NOMO-1 (cell line): ENCODE results near the gene CTRL.
"Not testable (repeated sequence)": the region's sequence is repeated elsewhere in the genome, so short reads cannot be mapped to it uniquely, and the experiment has no call there.

ENCODE experiments used
- DNase-seq, 2 experiments: peaks; one replicate each; lab custom pipeline; 2025; ENCODE audit not compliant: unreplicated experiment in 2 of 2; lab: John Stamatoyannopoulos, UW

The CTRL gene

DNA sequence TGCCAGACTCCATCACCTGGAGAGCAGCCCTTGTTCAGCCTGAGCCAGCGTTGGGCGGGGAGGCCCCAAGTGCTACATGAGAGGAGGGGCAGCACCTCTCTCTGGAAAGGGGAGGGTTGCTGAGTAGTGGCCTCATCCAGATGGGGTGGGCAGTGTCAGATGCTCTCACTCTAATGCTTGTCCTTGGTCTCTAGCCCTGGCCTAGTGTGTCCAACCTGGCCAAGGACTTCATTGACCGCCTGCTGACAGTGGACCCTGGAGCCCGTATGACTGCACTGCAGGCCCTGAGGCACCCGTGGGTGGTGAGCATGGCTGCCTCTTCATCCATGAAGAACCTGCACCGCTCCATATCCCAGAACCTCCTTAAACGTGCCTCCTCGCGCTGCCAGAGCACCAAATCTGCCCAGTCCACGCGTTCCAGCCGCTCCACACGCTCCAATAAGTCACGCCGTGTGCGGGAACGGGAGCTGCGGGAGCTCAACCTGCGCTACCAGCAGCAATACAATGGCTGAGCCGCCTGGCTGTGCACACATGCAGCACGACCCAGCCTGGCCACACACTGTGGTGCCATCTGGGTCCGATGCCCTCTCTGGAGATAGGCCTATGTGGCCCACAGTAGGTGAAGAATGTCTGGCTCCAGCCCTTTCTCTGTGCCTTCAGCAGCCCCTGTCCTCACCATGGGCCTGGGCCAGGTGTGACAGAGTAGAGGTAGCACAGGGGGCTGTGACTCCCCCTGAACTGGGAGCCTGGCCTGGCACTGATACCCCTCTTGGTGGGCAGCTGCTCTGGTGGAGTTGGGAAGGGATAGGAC is 4.3 kb downstream of the CTRL start:
- DNase-seq = no peak

DNA sequence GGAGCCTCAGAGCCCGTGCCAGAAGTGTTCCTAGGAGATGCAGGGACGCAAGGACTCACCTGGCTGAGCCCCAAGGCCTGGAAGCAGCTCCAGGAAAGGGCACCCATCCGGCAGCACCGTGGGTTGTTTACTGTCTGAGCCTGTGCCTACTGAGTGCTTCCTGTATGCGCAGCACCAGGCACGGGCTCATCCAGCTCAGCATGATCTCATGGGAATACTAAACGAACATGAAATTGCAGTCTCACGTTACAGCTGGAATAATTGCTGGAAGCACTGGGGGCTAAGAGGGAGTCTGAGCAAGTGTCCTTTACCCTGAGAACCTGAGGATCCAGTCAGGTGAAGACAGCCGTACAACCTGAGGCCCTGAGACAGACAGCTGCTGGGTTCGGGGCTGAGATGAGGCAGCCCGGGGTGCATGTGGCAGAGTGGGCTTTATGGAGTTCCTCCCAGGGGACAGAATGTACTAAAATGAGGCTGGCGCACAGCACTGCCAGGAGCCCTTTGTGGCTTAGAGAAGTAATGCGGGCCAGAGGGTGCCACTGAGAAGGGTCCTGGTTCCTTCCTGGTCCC is 5.4 kb downstream of the CTRL start:
- no peak for DNase-seq

DNA sequence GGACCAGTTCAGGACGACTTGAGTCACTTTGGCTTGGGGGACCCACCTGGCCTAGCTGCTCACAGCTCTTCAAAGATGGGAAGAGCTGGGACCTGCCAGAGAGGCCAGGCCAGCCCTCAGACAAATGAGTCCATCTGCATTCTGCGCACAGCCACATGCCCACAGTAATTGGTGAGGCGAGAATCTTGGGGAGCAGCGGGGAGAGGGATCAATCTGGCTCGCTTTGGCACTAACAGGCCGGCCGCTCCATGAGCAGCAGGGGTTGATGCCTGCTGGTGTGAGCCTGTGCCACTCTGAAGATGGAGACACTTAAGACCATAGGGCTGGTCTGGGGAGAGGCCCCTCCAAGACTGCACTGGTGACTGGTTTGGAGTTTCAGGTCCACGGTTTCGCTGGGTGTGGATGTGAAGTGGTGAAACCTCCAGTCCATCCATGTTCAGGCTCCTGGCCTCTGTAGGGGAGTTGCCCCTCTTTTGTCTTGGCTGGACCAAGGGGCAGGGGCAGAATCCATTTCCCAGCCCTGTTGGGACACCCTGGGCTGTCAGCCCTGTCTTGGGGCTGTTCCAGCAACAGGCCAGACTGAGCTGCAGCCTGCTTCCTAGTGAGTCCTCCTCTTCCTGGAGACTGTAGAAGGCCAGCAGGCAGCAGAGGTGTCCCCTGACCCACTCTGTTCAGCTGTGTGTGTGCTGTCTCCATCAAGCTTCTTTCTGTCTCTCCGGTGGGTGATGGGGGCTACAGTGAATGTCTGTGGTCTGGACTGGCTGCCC is 7.3 kb downstream of the CTRL start:
- DNase-seq = no peak

DNA sequence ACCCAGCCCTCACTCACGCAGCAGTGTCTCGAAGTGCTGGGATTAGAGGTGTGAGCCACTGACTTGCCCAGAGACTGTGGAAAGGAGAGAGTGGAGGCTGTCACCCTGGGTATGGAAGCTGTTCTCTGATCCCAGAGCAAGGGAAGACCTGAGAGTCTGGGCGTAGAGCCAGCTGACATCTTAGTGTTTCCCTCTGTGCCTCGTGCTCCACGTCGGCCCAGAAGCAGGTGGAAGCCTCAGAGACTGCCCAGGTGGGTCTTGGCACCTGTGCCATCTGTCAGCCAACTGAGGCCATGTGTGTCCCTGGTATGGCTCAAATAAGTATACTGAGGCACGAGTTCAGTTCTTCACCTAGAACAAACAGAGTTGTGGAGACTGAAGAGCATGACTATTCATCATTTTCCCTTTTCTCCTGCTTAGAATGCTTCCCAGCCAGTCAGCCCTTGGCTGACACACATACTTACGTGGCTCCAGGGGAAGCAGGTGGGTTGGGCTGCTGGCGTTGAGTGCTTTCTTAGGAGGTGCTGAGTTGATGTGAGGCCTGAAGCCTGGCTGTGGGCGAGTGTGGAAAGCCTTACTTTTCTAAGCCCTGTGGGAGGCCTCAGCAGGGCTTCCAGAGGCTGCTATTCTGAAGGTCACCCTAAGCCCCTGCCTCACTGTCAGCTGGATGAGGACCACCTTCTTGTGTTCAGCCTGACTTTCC is 8.1 kb downstream of the CTRL start:
- no peak for DNase-seq

GRCh38 chr16:67922740-67923139 is 8.9 kb downstream of the CTRL start:
- no peak for DNase-seq

DNA sequence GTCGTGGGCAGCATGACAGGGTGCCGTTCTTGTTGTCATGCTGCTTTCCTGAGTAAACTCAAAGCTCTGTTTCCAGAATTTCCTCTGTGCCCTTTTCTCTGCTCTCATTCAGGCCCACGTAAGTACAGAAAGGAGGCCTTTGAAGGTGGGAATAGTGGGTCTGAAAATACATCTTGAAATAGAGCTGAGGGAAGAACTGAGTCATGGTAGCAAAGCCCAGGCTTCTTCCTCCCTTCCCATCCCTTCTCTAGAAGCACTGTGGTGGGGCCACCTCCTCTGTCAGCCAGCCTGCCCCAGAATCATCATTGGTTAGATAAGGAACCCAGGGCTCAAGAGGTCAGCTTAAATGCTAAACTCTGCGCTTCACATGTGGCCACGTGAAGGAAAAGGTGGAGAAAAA is 9.4 kb downstream of the CTRL start:
- no peak for DNase-seq

DNA sequence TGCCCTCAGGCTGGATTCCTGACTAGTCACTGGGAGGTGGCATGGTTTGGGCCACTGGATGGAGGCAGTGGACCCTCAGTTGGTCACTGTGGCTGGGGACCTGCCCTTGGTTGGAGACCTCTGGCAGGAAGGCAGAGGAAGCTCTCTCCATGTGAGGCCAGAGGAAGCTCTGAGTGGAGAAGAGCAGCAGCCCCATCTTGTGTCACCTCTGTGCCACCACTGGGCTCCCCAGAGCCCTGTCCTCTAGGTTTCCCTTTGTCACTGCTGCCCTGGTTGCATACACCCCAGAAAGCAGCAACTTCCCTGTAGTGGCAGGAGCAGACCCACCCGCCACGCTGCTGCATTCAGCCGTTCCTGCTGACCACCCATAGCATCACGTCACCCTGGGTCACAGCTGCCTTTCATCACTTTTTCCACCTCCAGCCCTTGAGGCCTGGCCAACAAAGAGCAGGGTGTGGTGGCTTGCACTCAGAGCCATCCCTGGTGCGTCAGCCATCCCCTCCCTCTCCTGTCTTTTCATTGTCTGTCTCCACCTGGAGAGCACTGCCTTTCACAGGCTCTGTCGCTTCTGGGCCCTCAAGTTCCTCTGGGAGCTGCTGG is 11.9 kb downstream of the CTRL start:
- DNase-seq = no peak

- DNase-seq = no peak
These were observed 13.8 kb downstream of the CTRL start for GRCh38 chr16:67917852-67918236.

- no peak for DNase-seq
These were observed 14.4 kb downstream of the CTRL start for GRCh38 chr16:67917140-67917851.

DNA sequence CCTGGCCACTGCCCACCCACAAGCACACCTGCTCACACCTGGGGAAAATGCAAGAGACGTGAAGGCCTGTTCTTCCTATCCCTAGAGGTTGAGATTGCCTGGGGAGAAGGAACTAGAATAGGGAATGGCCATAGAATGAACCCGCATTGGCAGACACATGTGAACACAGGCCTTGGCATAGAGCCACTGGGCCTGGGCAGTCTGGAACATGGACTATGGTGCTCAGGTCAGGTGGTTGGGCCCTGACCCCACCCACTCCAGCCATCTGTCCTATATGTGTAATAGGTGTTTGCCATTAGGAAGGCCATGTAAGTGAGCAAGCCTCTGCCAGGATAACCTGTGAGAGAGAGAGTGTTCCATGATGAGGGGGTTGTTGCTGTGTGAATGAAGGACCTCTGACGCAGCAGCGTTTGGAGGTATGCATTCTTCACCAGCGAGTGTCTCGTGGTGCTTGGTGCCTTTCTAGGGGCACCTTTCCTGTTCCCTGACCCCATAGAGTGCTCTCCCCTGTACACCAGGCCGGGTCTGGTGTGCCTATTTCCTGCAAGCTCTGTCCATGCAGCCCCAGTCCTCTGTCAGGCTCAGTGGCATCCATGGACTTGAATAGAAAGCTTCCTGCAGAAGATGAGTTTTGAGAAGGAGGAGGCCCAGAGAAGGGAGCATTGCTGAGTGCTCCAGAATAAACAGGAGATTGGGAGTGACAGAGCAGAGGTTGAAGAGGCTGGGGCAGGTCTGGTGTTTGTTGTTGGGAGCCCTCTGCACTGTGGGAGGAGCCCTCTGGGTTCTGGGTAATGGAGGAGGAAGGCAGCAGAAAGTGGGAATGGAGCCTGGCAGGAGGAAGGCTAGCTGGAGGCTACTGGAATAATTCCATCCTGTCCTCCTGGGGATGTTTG is 15.6 kb downstream of the CTRL start:
- no peak for DNase-seq

- DNase-seq = not testable (repeated sequence)
These were observed 16.2 kb downstream of the CTRL start for GRCh38 chr16:67915496-67915769.

DNA sequence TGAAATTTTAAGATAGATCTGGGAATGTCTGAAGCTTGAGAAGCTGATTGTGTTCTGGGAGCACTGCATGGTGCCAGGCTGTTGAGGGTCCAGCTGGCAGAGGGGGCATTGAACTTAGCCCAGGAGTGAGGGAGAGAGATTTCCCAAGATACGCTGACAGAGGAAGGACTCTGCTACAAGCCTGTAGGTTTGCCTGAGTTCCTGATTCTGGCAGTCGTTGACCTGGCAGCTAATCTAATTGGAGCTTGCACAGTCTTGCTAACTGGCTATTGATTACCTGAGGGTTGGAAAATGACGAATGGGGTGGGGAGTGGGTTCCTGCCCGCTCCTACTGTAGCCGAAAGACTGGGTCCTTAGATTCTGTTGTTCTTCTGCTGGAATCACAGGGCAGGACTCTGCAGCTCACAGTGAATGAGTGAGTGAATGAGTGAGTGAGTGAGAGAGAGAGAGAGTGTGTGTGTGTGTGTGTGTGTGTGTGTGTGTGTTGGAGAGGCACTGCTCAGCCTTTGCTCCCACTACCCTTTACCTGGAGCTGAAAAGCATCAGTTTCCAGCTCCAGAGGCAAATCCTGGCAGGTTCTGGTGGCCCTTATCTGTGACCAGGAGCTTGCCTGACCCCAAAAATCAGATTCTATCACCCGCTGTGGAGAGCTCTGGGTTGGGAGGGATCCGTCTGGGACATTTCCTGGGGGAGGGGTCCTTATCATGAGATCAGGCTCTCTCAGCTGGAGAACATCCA is 16.7 kb downstream of the CTRL start:
- no peak for DNase-seq

GRCh38 chr16:67910158-67910557 is 21.5 kb downstream of the CTRL start:
- DNase-seq = no peak

GRCh38 chr16:67909056-67909742 is 22.5 kb downstream of the CTRL start:
- no peak for DNase-seq

DNA sequence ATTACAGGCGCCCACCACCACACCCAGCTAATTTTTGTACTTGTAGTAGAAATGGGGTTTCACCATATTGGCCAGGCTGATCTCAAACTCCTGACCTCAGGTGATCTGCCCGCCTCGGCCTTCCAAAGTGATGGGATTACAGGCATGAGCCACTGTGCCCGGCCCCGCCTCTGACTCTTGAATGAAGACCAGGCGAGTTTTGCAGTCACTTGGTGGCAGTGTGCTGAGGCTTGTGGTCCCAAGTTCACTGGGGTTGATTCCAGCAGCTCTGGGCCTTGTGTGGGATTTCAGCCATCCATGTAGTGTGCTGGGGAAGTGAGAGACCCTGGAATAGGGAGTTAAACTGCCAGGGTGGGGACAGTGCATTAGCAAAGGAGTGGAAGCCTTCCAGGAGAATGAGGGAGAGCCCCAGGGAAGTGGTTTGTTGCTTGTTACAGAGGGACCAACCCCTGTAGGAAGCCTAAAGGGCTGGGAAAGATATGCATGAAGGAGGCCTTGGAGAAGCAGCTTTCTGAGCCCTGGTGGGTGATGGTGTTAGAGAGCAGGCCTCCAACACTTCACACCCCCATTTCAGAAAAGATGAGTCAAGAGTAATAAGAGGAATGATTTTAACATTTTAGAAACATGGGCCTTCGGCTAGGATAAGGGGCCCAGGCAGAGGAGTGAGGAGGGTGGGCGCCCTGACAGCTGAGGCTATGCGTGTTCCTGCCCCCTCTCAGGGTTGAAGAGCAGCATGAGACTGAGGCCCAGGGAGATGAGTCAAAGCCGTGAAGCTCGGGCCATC is 24.1 kb downstream of the CTRL start:
- DNase-seq = no peak

DNA sequence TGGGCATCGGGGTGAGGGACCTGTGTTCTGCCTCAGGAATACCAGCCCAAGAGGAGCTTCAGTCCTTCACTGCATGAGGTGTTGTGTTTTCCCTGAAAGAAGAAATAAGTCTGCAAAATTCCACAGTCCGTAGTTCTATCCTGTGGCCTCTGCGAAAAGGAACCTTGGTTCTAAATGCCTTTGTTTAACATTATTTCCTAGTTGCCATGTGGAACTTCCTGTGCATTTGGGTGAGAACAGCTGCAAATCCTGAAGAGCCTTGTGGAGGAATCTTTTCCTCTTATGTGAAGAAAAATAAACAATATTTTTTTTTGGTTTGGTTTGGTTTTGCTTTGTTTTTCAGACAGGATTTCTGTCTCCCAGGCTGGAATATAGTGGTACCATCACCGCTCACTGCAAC is 28.8 kb downstream of the CTRL start:
- DNase-seq = no peak

DNA sequence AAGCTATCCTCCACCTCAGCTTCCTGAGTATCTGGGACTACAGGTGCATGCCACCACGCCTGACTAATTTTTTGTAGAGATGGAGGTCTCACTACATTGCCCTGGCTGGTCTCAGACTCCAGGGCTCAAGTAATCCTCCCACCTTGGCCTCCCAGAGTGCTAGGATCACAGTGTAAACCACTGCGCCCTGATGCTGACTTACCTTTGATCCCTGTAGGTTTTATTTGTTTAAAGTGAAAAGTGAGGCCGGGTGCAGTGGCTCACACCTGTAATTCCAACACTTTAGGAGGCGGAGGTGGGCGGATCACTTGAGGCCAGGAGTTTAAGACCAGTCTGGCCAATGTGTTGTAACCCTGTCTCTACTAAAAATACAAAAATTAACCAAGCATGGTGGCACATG is 29.9 kb downstream of the CTRL start:
- DNase-seq = no peak

DNA sequence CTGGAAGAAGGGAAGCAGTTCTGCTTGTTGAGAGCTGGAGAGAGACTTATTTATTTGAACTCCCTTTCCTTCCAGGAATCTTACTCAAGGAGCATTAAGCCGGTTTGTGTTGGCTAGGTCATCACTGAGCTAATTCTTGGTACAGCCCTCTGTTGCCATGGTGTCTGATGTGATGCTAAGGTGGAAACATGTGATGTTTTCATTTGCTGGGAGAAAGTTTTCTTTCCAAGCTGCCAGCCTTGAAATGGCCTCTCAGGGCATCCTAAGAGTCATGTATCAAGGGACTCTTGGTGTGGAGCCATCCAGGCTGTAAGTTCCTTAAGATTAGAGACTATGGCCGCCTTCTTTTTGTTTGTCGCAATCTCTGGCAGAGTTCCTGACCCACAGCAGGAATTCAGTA is 34.4 kb downstream of the CTRL start:
- no peak for DNase-seq
